HG02943 (cell line): Measurements from ENCODE around the gene MGMT.

ENCODE experiments used
- ATAC-seq: cut with Tn5 transposase; IDR thresholded peaks from one replicate; pipeline ENCODE4 v1.9.1; 2021; ENCODE audit warnings: mild to moderate bottlenecking, low read depth, moderate library complexity; ENCODE audit not compliant: unreplicated experiment

Gene MGMT

DNA sequence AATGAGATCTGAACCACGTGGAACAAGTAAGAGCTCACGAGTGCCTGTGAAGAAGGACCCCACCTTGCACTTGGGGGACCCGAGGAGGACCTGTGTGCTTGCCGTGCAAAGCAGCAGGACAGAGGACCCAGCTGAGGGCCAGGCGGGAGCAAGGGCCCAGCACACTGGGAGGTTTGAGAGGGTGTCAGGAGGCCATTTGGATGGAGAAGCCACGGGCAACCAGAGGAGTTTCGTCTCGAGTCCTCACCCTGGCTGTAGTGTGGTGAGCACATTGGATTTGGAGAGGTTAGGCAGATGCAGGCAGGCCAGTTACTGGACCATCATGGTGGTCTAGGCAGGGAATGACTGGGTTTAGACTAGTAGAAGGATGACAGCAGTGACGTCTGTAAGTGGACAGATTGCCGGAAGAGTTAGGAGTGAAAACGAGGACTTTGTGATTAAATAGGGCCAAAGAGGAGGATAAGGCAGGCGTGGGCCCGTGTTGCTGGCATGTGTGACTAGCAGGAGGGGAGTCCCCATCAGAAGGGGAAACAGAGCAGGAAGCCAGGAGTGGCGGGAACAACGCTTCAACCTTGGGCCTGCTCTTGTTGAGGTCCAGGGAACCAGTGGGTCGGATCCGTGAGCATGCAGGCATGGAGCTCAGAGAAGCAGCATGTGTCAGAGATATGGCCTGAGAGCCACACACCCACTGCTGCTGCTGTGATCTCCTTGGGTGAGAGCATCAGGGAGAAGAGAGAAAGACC is 208.2 kb downstream of the MGMT start:
- no peak for ATAC-seq

DNA sequence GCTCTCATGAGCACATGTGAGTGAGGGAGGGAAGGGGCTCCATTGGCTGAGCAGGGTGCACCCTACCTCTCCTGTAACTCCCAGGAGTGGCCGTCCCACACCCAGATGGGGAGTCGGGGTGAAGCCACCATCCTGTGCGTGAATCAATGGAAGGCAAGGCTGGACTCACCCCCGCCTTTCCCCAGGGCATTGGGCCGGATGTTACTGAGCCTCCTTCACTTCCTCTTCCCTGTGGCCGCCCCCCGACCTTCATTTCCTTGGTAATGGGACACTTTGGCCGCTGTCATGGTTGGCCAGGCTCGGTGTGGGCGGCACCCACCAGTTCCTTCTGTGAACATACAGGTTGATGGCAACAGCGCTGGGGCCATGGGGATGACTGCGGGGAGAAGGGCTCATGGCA is 209.0 kb downstream of the MGMT start:
- ATAC-seq = no peak

- no peak for ATAC-seq
These were observed 210.4 kb downstream of the MGMT start for GRCh38 chr10:129677377-129677927.

DNA sequence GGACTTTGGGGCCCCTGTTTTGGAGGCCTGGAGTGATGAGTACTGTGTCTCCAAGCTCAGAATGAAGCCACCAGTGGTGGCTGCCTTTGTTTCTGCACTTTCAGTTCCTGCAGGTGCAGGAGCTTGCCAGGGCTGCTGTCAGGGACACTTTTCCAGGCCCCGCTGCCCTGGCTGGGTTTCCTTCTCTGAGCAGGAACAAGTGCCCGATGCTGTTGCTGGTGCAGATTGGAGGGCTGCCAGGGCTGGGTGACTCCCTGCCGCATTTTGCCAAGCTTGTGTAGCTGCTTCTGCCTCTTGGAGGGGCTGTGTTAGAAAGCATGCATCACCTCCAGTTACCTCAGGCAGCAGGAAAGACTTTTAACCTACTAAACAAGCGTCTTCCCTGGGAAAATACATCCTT is 211.1 kb downstream of the MGMT start:
- ATAC-seq = no peak

DNA sequence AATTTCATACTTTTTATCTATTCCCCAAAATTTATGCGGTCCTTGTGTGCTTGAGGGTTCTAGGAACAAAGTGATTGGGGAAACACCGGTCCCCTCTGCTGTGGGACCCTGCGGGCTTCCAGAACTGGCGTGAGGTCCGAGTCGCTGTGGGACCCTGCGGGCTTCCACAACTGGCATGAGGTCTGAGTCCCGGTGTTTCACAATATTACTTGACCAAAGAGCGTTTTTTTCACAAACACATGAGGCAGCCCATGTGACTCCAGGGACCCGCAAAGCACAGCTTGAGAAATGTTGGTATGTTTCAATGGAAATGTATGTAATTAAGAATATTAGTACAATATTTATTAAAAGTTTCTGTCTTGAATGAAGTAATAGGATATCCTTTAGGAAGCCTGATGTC is 212.2 kb downstream of the MGMT start:
- ATAC-seq = no peak

GRCh38 chr10:129680661-129681344 is 213.8 kb downstream of the MGMT start:
- no peak for ATAC-seq

- ATAC-seq = no peak
These were observed 214.8 kb downstream of the MGMT start for GRCh38 chr10:129681856-129682255.

DNA sequence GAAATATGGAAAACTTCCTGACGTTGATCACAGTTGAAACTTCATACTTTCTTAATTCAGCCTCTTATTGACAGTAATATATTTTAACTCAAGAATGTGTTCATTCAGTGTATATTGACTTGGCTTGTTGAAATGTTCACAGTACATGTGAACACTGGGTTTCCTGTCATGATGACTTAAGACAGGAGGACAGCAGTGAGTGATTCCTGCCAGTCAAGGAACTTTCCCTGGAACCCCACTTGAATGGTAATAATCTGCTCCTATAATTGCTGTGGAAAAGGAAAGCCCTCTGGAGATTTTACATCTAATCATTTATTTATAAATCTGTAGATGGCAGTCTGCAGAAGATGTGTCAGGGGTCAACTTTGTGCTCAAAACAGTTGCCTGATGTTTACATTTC is 216.5 kb downstream of the MGMT start:
- ATAC-seq = no peak

GRCh38 chr10:129683920-129684319 is 216.9 kb downstream of the MGMT start:
- no peak for ATAC-seq

GRCh38 chr10:129685271-129685670 is 218.2 kb downstream of the MGMT start:
- ATAC-seq = no peak

- ATAC-seq = no peak
These were observed 222.6 kb downstream of the MGMT start for GRCh38 chr10:129689671-129690071.

GRCh38 chr10:129690248-129691070 is 223.4 kb downstream of the MGMT start:
- ATAC-seq = no peak

DNA sequence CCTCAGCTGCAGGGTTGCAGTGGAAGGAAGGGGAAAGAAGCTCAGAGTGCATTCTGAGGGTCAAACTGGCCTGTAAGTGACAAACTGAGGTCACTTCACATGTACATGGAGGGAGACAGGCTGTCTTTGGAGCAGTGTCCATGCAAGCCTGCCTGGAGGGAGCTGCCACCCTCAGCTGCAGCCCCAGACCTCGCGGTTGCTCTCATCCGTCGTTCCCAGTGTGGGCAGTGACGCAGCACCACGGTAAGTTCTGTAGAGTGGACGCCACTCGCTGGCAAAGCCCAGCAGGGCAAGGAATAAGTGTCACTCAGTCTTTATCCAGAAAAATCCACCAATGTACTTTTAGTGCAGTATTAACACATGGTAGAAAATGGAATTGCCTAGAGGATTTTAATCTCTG is 225.7 kb downstream of the MGMT start:
- ATAC-seq = no peak

GRCh38 chr10:129693382-129693781 is 226.3 kb downstream of the MGMT start:
- ATAC-seq = no peak

- no peak for ATAC-seq
These were observed 227.1 kb downstream of the MGMT start for GRCh38 chr10:129694184-129694583.

DNA sequence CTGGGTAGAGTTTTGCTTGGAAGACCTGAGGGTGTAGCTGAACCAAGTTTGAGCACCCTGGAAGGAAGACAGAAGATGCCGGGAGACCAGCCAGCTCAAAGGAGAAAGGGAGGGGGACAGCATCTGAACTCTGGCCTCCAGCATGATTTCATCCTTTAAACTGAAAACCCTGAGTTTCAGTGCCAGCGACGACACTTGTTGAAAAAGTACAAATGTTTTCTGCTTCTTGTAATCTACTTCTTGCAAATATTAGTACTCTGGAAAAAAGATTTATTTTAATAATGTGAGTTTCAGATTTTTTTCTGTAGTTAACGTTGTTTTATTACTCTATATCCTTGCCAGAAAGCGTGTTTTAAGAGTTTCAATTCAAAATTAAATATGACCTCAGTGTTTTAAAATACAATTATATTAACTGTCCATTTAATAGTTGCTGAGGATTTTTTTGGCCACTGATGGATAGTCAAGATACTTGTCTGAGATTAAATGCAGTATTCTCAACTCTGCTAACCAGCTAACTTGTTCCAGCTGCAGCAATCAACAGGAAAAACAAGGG is 227.7 kb downstream of the MGMT start:
- ATAC-seq = no peak

DNA sequence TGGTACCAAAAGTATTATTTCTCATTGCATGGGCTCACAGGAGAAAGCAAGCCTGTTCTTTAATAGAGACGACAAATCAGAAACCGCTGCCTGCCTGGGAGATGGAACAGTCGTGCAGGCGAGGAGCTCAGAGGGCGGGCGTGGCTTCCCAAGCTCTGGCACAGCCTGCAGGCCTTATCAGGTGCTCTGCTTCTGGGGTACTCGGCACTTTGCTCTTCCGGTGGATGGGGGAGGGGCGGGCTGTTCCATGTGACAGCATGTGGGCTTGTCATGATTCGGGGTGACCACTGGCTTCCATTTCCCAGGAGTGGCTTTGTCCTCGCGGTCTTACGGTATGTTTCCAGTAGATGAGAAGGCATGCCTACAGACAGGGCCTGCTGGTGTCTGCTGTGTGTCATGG is 228.6 kb downstream of the MGMT start:
- no peak for ATAC-seq

DNA sequence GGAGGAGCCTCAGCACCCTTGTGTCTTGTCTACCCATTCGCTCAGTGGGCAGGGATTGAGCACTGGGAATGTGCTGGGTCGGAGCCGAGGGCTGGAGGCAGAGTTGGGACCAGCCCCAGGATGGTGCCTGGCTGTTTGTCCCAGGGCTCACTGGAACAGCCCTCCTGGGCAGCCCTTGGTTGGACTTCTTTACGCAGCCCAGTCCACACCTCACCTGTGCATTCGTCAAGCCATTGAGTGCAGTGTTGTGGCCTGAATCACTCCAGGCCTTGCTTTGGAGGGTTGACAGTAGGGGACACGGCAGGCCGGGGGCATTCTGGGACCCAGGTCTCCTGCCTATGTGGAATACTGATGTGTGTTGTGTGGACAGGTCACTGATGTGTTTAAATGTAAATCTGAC is 229.6 kb downstream of the MGMT start:
- ATAC-seq = no peak

DNA sequence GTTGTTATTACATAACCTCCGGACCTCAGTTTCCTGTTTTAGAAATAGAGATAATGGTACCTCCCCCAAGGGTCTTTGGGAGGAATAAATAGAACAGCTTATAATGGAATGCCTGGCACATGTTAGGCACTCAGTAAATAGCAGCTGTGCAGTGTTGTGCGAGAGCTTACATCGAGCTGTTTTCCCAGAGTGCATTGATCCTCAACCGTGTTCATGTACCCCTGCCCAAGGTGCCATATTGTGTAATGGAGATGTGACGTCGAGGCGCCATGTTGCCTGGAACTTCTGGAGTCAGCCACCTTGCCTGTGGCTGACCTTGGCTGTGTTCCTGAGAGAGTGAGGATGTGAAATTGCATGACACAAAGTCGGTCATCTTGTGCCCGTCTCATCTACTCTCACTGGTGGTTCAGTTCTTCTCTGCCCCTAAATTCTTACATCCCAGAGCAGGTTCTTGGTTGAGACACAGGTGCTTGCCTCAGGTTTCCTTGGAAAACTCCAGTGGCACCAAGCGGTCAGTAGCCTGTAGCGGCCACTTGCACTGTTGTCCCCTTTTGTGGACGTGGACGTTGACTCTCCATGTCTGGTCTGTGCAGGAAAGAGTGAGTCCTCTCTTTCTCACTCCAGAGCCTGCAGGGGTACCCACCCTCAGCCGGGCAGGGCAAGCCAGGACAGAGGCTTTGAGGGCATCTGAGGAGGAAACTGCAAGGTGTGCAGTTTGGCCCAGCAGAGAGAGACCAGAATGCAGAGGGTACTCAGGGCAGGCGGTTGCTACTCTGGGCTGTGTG is 230.6 kb downstream of the MGMT start:
- no peak for ATAC-seq

DNA sequence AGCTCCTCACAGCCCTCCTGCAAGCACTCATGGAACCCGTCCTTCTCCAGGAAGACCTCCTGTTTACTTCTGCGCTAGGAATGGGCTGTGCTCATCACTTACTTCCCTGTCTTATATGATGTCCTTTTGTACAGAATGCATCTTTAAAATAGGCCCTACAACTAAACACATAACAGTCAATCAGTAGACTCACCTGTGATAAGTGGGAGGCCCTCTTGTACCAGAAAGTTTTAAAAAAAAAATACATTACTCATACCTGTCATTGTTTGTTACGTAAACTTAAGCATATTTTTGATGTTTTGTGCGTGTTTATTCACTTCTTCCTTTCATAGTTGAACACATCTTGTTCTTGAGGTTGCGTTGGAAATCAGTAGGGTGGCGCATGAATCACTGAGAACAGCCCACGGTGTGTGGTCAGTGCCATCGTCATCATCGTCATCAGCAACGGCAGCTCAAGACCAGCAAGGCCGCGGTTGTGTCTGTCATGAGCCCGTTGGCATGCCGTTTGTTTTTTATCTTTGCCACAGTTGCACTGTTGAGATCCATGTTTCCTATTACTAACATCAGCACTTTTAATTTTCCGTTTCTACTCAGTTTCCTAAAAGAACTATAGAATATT is 232.8 kb downstream of the MGMT start:
- ATAC-seq = no peak
